HepG2 (cell line): ENCODE measurements around the gene TSPAN9. TPM values are rescaled to one million over a fixed set of nuclear protein-coding genes. Genes with fewer than 3 reads are reported as not detected.

ENCODE experiments used
- CEBPB ChIP-seq: IDR thresholded peaks from 2 replicates; pipeline ENCODE4 v1.6.1; 2011; ENCODE audit warnings: low read depth, low read length, improper control_type of control experiment, borderline replicate concordance
- CERS6 ChIP-seq: sonication (generic); formaldehyde crosslinking; IDR thresholded peaks from 2 replicates; pipeline ENCODE4 v1.5.0; 2020; ENCODE audit warnings: missing genetic modification reagents
- KDM2A ChIP-seq: sonication (generic); formaldehyde crosslinking; IDR thresholded peaks from 2 replicates; pipeline ENCODE4 v1.4.0; 2020; ENCODE audit warnings: low read depth, missing genetic modification reagents, borderline replicate concordance
- KDM3A ChIP-seq: IDR thresholded peaks from 2 replicates; pipeline ENCODE4 v1.6.1; 2018; ENCODE audit warnings: low read depth, missing compliant biosample characterization
- MTA1 ChIP-seq: sonication (generic); formaldehyde crosslinking; IDR thresholded peaks from 2 replicates; pipeline ENCODE4 v1.4.0; 2020; ENCODE audit warnings: missing genetic modification reagents, mild to moderate bottlenecking, borderline replicate concordance
- MZF1 ChIP-seq: sonication (generic); formaldehyde crosslinking; IDR thresholded peaks from 2 replicates; pipeline ENCODE4 v1.8.1; 2023; ENCODE audit warnings: mild to moderate bottlenecking, missing genetic modification reagents, borderline replicate concordance
- NR0B2 ChIP-seq: sonication (generic); formaldehyde crosslinking; IDR thresholded peaks from 2 replicates; pipeline ENCODE4 v1.4.0; 2020; ENCODE audit warnings: mild to moderate bottlenecking, missing genetic modification reagents
- SMARCE1 ChIP-seq: fragments of 450-650 bp; IDR thresholded peaks from 2 replicates; pipeline ENCODE4 v1.6.1; 2017; ENCODE audit warnings: borderline replicate concordance
- SP4 ChIP-seq: sonication (generic); formaldehyde crosslinking; IDR thresholded peaks from 2 replicates; pipeline ENCODE4 v1.8.1; 2023; ENCODE audit warnings: mild to moderate bottlenecking, missing genetic modification reagents
- ZBTB43 ChIP-seq: sonication (generic); formaldehyde crosslinking; conservative IDR thresholded peaks from 2 replicates; pipeline ENCODE4 v1.4.0; 2020; ENCODE audit warnings: missing genetic modification reagents
- ZNF547 ChIP-seq: sonication (generic); formaldehyde crosslinking; IDR thresholded peaks from 2 replicates; pipeline ENCODE4 v1.5.1; 2020; ENCODE audit warnings: mild to moderate bottlenecking, missing genetic modification reagents
- ZNF687 ChIP-seq: sonication (generic); formaldehyde crosslinking; IDR thresholded peaks from 2 replicates; pipeline ENCODE4 v1.5.1; 2020; ENCODE audit warnings: mild to moderate bottlenecking, missing genetic modification reagents, moderate library complexity
- polyA plus RNA-seq, 8 experiments: library from polyadenylated mRNA; depleted of rRNA in 3 of 8; stranded (reverse) in 7 of 8; unstranded in 1 of 8; fragments of >200 nt; fragmentation: Illumina TruSeq in 4 of 8; extraction: Trizol in 4 of 8; gene quantifications; 2 replicates each; pipeline versions ENCODE4 v1.2.1 to v1.2.3, GENCODE V29; 2011 to 2016; ENCODE audit warnings: low read depth in 4 of 8, missing spikeins in 1 of 8, mixed read lengths in 1 of 8; ENCODE audit not compliant: insufficient read depth in 1 of 8
- total RNA-seq, 5 experiments: library from RNA; depleted of rRNA; stranded (reverse); fragments of >200 nt; fragmentation: Illumina TruSeq; extraction: Trizol; gene quantifications; 2 replicates each; pipeline ENCODE4 v1.2.3, GENCODE V29; 2016; ENCODE audit warnings: low read depth in 1 of 5

Gene TSPAN9
- total and polyA plus RNA-seq, 2 of the 13 experiments (the other 11 are each of a cell fraction or from before 2014, with no cell fraction given), result 18.1 to 42.3 TPM

- peak; percentile 17; the same call in 1 of the 2 replicates for TF ChIP-seq ZNF687 (CRISPR knock-in tag)
- TF ChIP-seq SP4 (CRISPR knock-in tag), result no peak
- TF ChIP-seq CERS6 (CRISPR knock-in tag), result no peak
- no peak for TF ChIP-seq ZBTB43 (CRISPR knock-in tag)
- TF ChIP-seq MZF1, result no peak
- no peak for TF ChIP-seq SMARCE1
- TF ChIP-seq ZNF547 (CRISPR knock-in tag), result 0 out of 2 replicates have a peak, but pooled peaks have one; percentile 54
- TF ChIP-seq NR0B2 (CRISPR knock-in tag), result no peak
- no peak for TF ChIP-seq MTA1 (CRISPR knock-in tag)
- peak; percentile 71 for TF ChIP-seq CEBPB
- peak; percentile 42; the same call in 1 of the 2 replicates for TF ChIP-seq KDM2A (CRISPR knock-in tag)
- TF ChIP-seq KDM3A (CRISPR knock-in tag), result no peak
Measured at GRCh38 chr12:3073438-3074250, 3.5 kb upstream of the TSPAN9 start (continued).
